ENCODE data around the gene TBC1D5. TPM values are rescaled to one million over a fixed set of nuclear protein-coding genes. Genes with fewer than 3 reads are reported as not detected.
"Not testable (repeated sequence)": the region's sequence is repeated elsewhere in the genome, so short reads cannot be mapped to it uniquely, and the experiment has no call there.

The TBC1D5 gene
- total and polyA plus RNA-seq, 10 donors = 6.4 to 140 (median 97.1) TPM

- no peak for DNase-seq
- no peak overlapping the region for H3K4me3 ChIP-seq
- no peaks in the 10 kb centered on the region for H3K4me1 ChIP-seq
- H3K27me3 ChIP-seq (replicated peaks in 1 of 7) = no peaks in the 10 kb centered on the region
- H3K9me3 ChIP-seq = peaks cover 0 to 4% (median 0%) of the 10 kb centered on the region in 8 donors
- intact Hi-C loops (cut with DNase I; ENCODE audit: low total_unique reads) = no loop called here
- 81 to 100% (median 93%) methylated on average over 2 of the region's 2 CpGs for WGBS, 5 donors
- peaks cover 0 to 27% (median 7%) of the 10 kb centered on the region in 6 donors for H3K36me3 ChIP-seq
- no peak overlapping the region for H3K27ac ChIP-seq
- TF ChIP-seq CTCF (IDR thresholded peaks at IDR 0.05 in 8 of 11, conservative IDR thresholded peaks at IDR 0.05 in 3 of 11) (no peak), POLR2A (IDR thresholded peaks at IDR 0.05) (no peak), POLR2AphosphoS5 (IDR thresholded peaks at IDR 0.05) (no peak)
Measured at GRCh38 chr3:17544632-17545031, 197.8 kb downstream of the TBC1D5 start.

- DNase-seq = no peak
- Histone ChIP-seq H3K27me3 (replicated peaks in 1 of 7) (no peaks in the 10 kb centered on the region), H3K9me3 (peaks cover 0 to 4% (median 0%) of the 10 kb centered on the region in 8 donors), H3K4me1 (no peaks in the 10 kb centered on the region), H3K27ac (no peak overlapping the region), H3K36me3 (peaks cover 0 to 24% (median 7%) of the 10 kb centered on the region in 6 donors), H3K4me3 (no peak overlapping the region)
- TF ChIP-seq POLR2A (IDR thresholded peaks at IDR 0.05) (no peak), CTCF (IDR thresholded peaks at IDR 0.05 in 8 of 11, conservative IDR thresholded peaks at IDR 0.05 in 3 of 11) (no peak), POLR2AphosphoS5 (IDR thresholded peaks at IDR 0.05) (no peak)
- WGBS, 5 donors = 88 to 96% (median 92%) methylated on average over 1 of the region's 1 CpG
- intact Hi-C loops (cut with DNase I; ENCODE audit: low total_unique reads) = no loop called here
Measured at GRCh38 chr3:17542591-17542990, 199.8 kb downstream of the TBC1D5 start.

- Histone ChIP-seq H3K9me3 (peaks cover 0 to 4% (median 0%) of the 10 kb centered on the region in 8 donors), H3K4me1 (no peaks in the 10 kb centered on the region), H3K27ac (no peak overlapping the region), H3K4me3 (no peak overlapping the region), H3K27me3 (replicated peaks in 1 of 7) (no peaks in the 10 kb centered on the region), H3K36me3 (peaks cover 0 to 22% (median 7%) of the 10 kb centered on the region in 6 donors)
- 91 to 99% (median 97%) methylated on average over 3 of the region's 3 CpGs for WGBS, 5 donors
- intact Hi-C loops (cut with DNase I; ENCODE audit: low total_unique reads) = no loop called here
- no peak for TF ChIP-seq POLR2AphosphoS5 (IDR thresholded peaks at IDR 0.05)
- no peak for TF ChIP-seq CTCF (IDR thresholded peaks at IDR 0.05 in 8 of 11, conservative IDR thresholded peaks at IDR 0.05 in 3 of 11)
- no peak for TF ChIP-seq POLR2A (IDR thresholded peaks at IDR 0.05)
- no peak for DNase-seq
Measured at GRCh38 chr3:17539436-17539835, 203.0 kb downstream of the TBC1D5 start.

GRCh38 chr3:17535274-17535673 lies 207.2 kb downstream of the TBC1D5 start:
- no peak overlapping the region for H3K4me3 ChIP-seq
- no peak for DNase-seq
- WGBS, 5 donors = 85 to 92% (median 91%) methylated on average over 2 of the region's 2 CpGs
- H3K36me3 ChIP-seq = no peaks in the 10 kb centered on the region
- no peak overlapping the region for H3K27ac ChIP-seq
- no peak for TF ChIP-seq POLR2A (IDR thresholded peaks at IDR 0.05)
- no peak for TF ChIP-seq CTCF (IDR thresholded peaks at IDR 0.05 in 8 of 11, conservative IDR thresholded peaks at IDR 0.05 in 3 of 11)
- no peak for TF ChIP-seq POLR2AphosphoS5 (IDR thresholded peaks at IDR 0.05)
- H3K27me3 ChIP-seq (replicated peaks in 1 of 7) = no peaks in the 10 kb centered on the region
- no peaks in the 10 kb centered on the region for H3K9me3 ChIP-seq
- H3K4me1 ChIP-seq = no peaks in the 10 kb centered on the region
- intact Hi-C loops (cut with DNase I; ENCODE audit: low total_unique reads) = no loop called here

- H3K27me3 ChIP-seq (replicated peaks in 1 of 7); H3K9me3 ChIP-seq; intact Hi-C loops (cut with DNase I; ENCODE audit: low total_unique reads); H3K27ac ChIP-seq; H3K4me3 ChIP-seq; DNase-seq; H3K4me1 ChIP-seq; H3K36me3 ChIP-seq: not testable (repeated sequence)
- 92 to 100% (median 98%) methylated on average over 3 to 4 of the region's 4 CpGs for WGBS, 5 donors
Measured at GRCh38 chr3:17532446-17532845, 210.0 kb downstream of the TBC1D5 start.
